ENCODE results near the gene PITPNM3.

- no peak for TF ChIP-seq ZNF274 (IDR thresholded peaks at IDR 0.05; ENCODE audit: low read depth, low read length)
- TF ChIP-seq ZBTB33 (IDR thresholded peaks at IDR 0.05; ENCODE audit: extremely low read depth, insufficient replicate concordance, low read length) = no peak
- TF ChIP-seq CTCF (IDR thresholded peaks at IDR 0.05 in 2 of 3, conservative IDR thresholded peaks at IDR 0.05 in 1 of 3; ENCODE audit: borderline replicate concordance in 1 of 3, insufficient read depth in 1 of 3, low read depth in 2 of 3, low read length in 2 of 3) = no peak
- no peak for TF ChIP-seq SIN3A (IDR thresholded peaks at IDR 0.05; ENCODE audit: low read depth)
- TF ChIP-seq EZH2 (IDR thresholded peaks at IDR 0.05) = no peak
- TF ChIP-seq ATF3 (IDR thresholded peaks at IDR 0.05) = no peak
- no peak for TF ChIP-seq MAX (IDR thresholded peaks at IDR 0.05)
Observed at GRCh38 chr17:6472517-6472916, 83.8 kb downstream of the PITPNM3 start.

Measured in HCT116 (cell line).